Caki2 (cell line): ENCODE measurements around the gene TCEANC2. TPM values are rescaled to one million over a fixed set of nuclear protein-coding genes. Genes with fewer than 3 reads are reported as not detected.
"Not testable (repeated sequence)": the region's sequence is repeated elsewhere in the genome, so short reads cannot be mapped to it uniquely, and the experiment has no call there.

Source experiments
- DNase-seq: peaks from one replicate; pipeline ENCODE4 v3.0.0-alpha.2; 2015; ENCODE audit warnings: low read depth
- in situ Hi-C: cut with HindIII; loops from 2 replicates; pipeline ENCODE4 v1.10.0; 2016; ENCODE audit warnings: low sequenced_read_pairs, low pct_unique_long_range_greater_than_20kb, mixed read lengths
- total RNA-seq: library from RNA; depleted of rRNA; stranded (reverse); fragments of >200 nt; shearing (Covaris generic); gene quantifications from 2 replicates; pipeline ENCODE4 v1.2.3, GENCODE V29; 2014; ENCODE audit warnings: low replicate concordance

Gene TCEANC2
- total RNA-seq, 1 experiment from 2014 or later: 2.3 TPM

DNA sequence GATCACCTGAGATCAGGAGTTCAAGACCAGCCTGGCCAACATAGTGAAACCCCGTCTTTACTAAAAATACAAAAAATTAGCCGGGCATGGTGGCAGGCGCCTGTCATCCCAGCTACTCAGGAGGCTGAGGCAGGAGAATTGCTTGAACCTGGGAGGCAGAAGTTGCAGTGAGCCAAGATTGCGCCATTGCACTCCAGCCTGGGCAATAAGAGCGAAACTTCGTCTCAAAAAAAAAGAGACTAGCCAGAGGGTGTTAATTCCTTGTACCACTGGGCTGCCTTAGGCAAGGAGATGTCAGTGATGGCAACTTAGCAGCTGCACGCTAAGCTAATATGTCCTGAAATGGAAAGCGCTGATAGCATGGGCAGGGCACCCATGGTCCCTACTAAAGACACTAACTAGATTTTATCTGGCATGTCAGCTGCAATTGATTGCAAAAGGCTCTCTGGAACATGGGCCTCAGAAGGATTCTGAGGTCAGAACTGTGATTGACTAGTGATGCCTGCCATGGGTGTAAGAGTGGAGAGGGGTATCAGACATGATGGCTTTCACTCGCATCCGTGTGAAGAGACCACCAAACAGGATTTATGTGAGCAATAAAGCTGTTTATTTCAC, 33.7 kb upstream of the TCEANC2 start:
- in situ Hi-C loops, DNase-seq: not testable (repeated sequence)

GRCh38 chr1:54024358-54024757, 29.1 kb upstream of the TCEANC2 start:
- DNase-seq: no peak
- in situ Hi-C loops: no loop called here

DNA sequence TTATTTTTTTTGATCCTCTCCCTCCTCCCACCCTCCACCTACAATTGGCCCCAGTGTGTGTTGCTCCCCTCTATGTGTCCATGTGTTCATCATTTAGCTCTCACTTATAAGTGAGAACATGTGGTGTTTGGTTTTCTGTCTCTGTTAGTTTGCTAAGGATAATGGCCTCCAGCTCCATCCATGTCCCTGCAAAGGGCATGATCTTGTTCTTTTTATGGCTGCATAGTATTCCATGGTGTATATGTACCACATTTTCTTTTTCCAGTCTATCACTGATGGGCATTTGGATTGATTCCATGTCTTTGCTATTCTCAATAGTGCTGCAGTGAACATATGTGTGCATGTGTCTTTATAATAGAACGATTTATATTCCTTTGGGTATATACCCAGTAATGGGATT, 28.6 kb upstream of the TCEANC2 start:
- DNase-seq, in situ Hi-C loops: not testable (repeated sequence)

- no peak for DNase-seq
- in situ Hi-C loops: no loop called here
Measured at GRCh38 chr1:54027848-54028247, 25.6 kb upstream of the TCEANC2 start.

GRCh38 chr1:54028306-54029251, 24.8 kb upstream of the TCEANC2 start:
- no peak for DNase-seq
- in situ Hi-C loops: no loop called here

GRCh38 chr1:54037476-54037875, 15.9 kb upstream of the TCEANC2 start:
- in situ Hi-C loops: no loop called here
- DNase-seq: no peak

DNA sequence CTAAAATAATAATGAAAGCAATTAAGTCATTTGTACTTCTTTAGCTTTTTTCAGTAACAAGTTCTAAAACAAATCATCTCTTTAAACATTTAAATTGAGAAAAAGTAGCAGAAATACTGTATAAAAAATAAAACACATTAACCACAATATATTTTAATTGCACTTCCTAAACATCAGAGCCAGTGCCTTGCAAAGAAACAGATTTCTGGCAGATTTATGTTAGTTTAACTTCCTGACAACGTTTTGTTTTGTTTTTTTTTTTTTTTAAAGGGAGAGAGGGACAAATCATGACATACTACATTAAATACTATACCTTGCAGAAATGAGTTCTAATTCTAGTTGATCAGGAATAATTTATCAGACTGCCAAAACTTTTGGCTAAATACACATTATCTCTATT, 11.6 kb upstream of the TCEANC2 start:
- in situ Hi-C loops: no loop called here
- DNase-seq: no peak

- in situ Hi-C loops: no loop called here
- no peak for DNase-seq
Measured at GRCh38 chr1:54045496-54045895, 7.9 kb upstream of the TCEANC2 start.

DNA sequence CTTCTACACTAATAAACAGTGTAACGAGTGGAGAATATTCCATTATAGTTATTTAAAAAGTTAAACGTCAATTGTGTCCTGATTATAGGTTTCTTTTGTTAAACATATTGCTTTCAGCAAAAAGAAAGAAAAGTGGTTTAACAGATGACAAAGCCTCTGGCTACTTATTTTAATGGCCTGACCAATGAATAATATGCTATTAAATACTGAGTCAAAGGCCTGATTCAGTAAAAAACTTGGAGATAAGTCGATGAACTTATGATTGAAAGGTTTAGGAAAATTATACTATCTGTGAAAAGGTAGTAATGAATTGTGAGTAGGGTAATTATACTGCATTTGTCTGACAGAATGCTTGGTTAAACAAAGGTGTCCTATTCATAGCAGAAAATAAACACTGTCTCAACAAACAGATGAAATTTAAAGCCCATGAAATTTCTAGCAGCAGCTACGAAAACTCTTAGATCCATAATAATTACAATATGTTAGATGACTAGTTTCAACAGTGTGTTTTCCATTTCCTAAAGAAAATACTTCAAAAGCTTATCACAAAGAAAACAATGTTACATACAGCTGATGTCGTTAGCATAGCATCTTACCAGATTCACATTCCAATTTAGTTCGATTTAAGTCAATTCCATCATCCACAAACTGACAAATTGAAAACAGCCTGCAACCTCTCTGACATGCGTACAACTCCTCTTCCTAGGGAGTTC, 6.6 kb upstream of the TCEANC2 start:
- DNase-seq: no peak
- in situ Hi-C loops: no loop called here

DNA sequence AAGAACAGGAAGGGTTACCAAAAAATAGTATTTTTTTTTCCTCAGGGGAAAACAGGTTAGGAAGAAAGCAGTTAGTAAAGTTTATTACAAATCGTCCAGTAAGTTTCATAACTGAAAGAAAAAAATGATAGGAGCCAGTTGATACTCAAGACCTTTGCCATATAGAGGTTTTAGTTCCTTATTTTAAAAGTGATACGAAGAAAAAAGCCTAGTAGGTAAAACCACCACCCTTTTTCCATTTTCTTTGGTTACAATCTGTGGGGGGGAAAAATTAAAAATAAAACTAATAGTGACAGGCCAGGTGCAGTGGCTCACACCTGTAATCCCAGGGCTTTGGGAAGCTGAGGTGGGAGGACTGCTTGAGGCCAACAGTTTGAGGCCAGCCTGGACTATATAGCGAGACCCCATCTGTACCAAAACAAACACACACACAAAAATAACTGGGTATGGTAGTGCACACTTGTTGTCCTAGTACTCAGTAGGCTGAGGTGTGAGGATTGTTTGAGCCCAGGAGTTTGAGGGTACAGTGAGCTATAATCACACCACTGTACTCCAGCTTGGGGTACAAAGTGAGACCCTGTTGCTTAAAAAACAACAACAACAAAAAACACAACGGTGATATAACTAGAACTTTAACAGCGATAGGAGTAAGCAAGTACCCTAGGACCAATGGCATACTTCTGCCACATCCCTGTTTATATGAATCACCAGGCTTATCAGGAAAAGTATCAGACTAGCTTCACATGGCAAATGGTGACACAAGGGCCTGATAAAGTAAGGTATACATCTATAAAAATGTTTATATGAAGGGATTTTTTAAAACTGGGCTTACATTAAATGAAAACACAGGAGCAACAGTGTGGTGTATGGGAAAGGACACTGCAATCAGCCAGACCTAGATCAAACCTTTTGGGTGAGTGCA, 5.8 kb upstream of the TCEANC2 start:
- no peak for DNase-seq
- in situ Hi-C loops: no loop called here

DNA sequence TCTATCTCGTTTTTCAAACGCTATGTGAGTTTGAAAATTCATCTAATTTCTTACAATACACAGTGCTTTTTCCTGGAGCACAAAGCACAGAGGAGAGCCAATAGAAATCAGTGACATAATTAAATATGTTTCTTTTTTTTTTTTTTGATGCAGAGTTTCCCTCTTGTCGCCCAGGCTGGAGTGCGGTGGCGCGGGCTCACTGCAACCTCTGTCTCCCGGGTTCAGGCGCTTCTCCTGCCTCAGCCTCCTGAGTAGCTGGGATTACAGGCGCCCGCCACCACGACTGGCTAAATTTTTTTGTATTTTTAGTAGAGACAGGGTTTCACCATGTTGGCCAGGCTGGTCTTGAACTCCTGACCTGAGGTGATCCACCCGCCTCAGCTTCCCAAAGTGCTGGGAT, 3.0 kb upstream of the TCEANC2 start:
- in situ Hi-C loops: not testable (repeated sequence)

DNA sequence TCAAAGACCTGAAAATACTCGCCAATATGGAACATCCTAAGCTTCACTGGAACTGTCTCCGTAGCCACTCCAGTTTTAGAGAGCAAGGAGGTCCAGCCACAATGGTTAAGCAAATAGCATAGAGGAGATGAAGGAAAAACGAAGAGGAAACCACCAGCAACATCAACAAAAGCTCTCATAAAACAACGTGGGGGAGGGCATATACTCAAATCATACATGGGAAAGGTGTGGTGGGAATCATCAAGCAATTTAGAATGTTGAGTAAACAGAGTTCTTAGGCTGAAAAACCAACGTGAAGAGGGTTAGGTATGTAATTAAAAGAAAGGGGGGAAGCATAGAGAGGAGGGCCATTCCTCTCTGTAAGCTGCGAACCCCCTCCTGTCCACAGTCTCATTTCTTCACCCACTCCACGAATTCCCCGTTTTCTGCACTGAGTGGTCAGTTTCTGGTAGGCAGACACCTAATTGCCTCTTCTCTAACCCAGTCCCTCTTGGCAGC, 1.4 kb upstream of the TCEANC2 start:
- DNase-seq: no peak

More for the DNA sequence above, 3.0 kb upstream of the TCEANC2 start:
- DNase-seq: not testable (repeated sequence)

DNA sequence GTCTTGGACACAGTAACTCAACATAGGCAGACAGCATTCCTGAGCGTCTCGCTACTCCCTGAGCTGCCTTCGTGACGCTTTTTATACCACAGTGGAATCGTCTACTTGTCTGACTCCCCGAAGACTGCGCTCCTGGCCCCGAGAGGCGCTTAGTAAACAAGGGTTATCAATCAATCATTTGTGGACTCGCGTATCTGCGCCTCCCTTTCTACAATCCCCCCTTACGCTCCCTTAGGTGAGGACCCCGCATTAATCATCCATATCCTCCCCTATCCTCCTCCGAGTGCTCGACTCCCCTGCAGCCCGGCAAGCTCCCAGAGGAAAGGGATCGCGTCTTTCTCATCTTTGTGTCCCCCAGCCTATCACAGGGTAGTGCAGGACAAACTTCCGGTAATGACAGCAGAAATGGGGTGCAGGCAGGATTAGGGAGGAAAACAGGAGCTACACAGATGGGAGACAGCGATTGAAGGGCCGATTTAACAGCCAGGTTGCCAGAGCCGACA, 926 bp upstream of the TCEANC2 start:
- in situ Hi-C loops: no loop called here
- peak; percentile 26 for DNase-seq

More for the DNA sequence above, 1.4 kb upstream of the TCEANC2 start:
- in situ Hi-C loops: no loop called here

GRCh38 chr1:54053745-54054437, 483 bp downstream of the TCEANC2 start:
- no peak for DNase-seq
- in situ Hi-C loops: no loop called here

- no peak for DNase-seq
Measured at GRCh38 chr1:54054438-54054749, 986 bp downstream of the TCEANC2 start.

GRCh38 chr1:54064299-54064698, 10.9 kb downstream of the TCEANC2 start:
- in situ Hi-C loops: no loop called here
- no peak for DNase-seq

More at GRCh38 chr1:54054438-54054749, 986 bp downstream of the TCEANC2 start:
- in situ Hi-C loops: no loop called here

DNA sequence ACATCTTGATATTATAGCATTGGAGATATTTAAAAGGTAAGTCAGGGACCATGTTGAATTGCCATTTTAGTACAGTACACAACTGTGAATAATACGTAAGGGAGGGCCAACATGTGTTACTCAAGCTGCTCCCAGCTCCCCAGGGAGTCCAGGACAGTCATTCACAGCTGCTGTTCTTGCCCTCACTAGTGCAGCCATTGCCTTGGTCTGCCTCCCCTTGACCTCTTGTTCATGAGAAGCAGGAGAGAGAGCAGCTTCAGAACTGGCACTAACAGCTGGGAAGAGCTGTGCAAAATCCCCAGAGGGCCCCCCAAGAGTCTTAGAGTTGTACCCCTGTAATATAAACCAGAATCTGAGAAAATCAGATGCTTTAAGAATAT, 16.4 kb downstream of the TCEANC2 start:
- no peak for DNase-seq
- in situ Hi-C loops: no loop called here
